Neural cell (in vitro differentiated cells): ENCODE data around the gene ZNF768. TPM values are rescaled to one million over a fixed set of nuclear protein-coding genes. Genes with fewer than 3 reads are reported as not detected.

Experiments
- H2AFZ ChIP-seq: fragments of 200-600, 300-800 bp; sonication (generic), shearing (Covaris generic); 2 replicates; pipeline ENCODE4 v1.6.0; 2014; ENCODE audit warnings: low read depth, mild to moderate bottlenecking, antibody characterized with exemption, low read length, moderate library complexity
- H3F3A ChIP-seq: fragments of 200-600 bp; shearing (Covaris generic); 2 replicates; pipeline ENCODE4 v1.6.1; 2016; ENCODE audit warnings: mild to moderate bottlenecking, moderate library complexity, mixed read lengths, antibody characterized with exemption, low read length; ENCODE audit not compliant: insufficient read depth, poor library complexity, severe bottlenecking
- H3K27ac ChIP-seq: fragments of 200-600, 300-800 bp; sonication (generic), shearing (Covaris generic); 2 replicates; pipeline ENCODE4 v1.5.1; 2014; ENCODE audit warnings: mild to moderate bottlenecking, low read length, moderate library complexity
- H3K27me3 ChIP-seq: fragments of 300-800, 200-600 bp; sonication (generic), shearing (Covaris generic); 2 replicates; pipeline ENCODE4 v1.6.0; 2014; ENCODE audit warnings: mild to moderate bottlenecking, low read depth, low read length, moderate library complexity; ENCODE audit not compliant: insufficient read depth
- H3K36me3 ChIP-seq: fragments of 300-800, 200-600 bp; sonication (generic), shearing (Covaris generic); 2 replicates; pipeline ENCODE4 v1.5.1; 2014; ENCODE audit warnings: mild to moderate bottlenecking, antibody characterized with exemption, low read length, moderate library complexity; ENCODE audit not compliant: insufficient read depth
- H3K4me2 ChIP-seq: fragments of 300-800, 200-600 bp; sonication (generic), shearing (Covaris generic); 2 replicates; pipeline ENCODE4 v1.6.0; 2014; ENCODE audit warnings: mild to moderate bottlenecking, low read length
- H3K4me3 ChIP-seq: fragments of 300-800, 200-600 bp; sonication (generic), shearing (Covaris generic); 2 replicates; pipeline ENCODE4 v1.5.1; 2014; ENCODE audit warnings: mild to moderate bottlenecking, low read length, moderate library complexity
- H3K79me2 ChIP-seq: fragments of 200-600 bp; shearing (Covaris generic); replicated peaks from 2 replicates; pipeline ENCODE4 v1.6.0; 2014; ENCODE audit warnings: mild to moderate bottlenecking, low read length, moderate library complexity; ENCODE audit not compliant: insufficient read depth
- H3K9ac ChIP-seq: fragments of 300-800, 200-600 bp; sonication (generic), shearing (Covaris generic); 2 replicates; pipeline ENCODE4 v1.6.1; 2016; ENCODE audit warnings: mild to moderate bottlenecking, low read length, mixed read lengths
- H3K9me2 ChIP-seq: fragments of 200-600 bp; shearing (Covaris generic); 2 replicates; pipeline ENCODE4 v1.6.1; 2016; ENCODE audit warnings: mild to moderate bottlenecking, low read length, mixed read lengths; ENCODE audit not compliant: insufficient read depth
- H3K9me3 ChIP-seq: fragments of 200-600, 300-800 bp; sonication (generic), shearing (Covaris generic); 2 replicates; pipeline ENCODE4 v1.6.1; 2016; ENCODE audit warnings: mild to moderate bottlenecking, mixed run types, low read length, moderate library complexity, mixed read lengths
- H4K20me1 ChIP-seq: fragments of 200-600 bp; shearing (Covaris generic); 2 replicates; pipeline ENCODE4 v1.6.1; 2016; ENCODE audit warnings: mild to moderate bottlenecking, mixed run types; ENCODE audit not compliant: insufficient read depth
- CTCF ChIP-seq: fragments of 450-650 bp; IDR thresholded peaks from 2 replicates; pipeline ENCODE4 v1.5.1; 2014; ENCODE audit warnings: antibody characterized with exemption, mild to moderate bottlenecking, moderate library complexity; ENCODE audit not compliant: poor library complexity, severe bottlenecking
- EP300 ChIP-seq: fragments of 450-650 bp; conservative IDR thresholded peaks from 2 replicates; pipeline ENCODE4 v1.6.1; 2014; ENCODE audit warnings: antibody characterized with exemption, mild to moderate bottlenecking, moderate library complexity; ENCODE audit not compliant: poor library complexity, severe bottlenecking
- EZH2 ChIP-seq: fragments of 200-600, 300-800 bp; shearing (Covaris generic), sonication (generic); IDR thresholded peaks from 2 replicates; pipeline ENCODE4 v1.6.1; 2014; ENCODE audit warnings: antibody characterized with exemption, low read length, borderline replicate concordance, mild to moderate bottlenecking; ENCODE audit not compliant: insufficient read depth, poor library complexity, severe bottlenecking
- MXI1 ChIP-seq: fragments of 450-650 bp; conservative IDR thresholded peaks from 2 replicates; pipeline ENCODE4 v1.6.1; 2014; ENCODE audit warnings: antibody characterized with exemption, mild to moderate bottlenecking; ENCODE audit not compliant: poor library complexity, severe bottlenecking
- POLR2AphosphoS5 ChIP-seq: IDR thresholded peaks from 2 replicates; pipeline ENCODE4 v1.6.1; 2012
- RAD21 ChIP-seq: fragments of 450-650 bp; conservative IDR thresholded peaks from 2 replicates; pipeline ENCODE4 v1.6.1; 2014; ENCODE audit warnings: antibody characterized with exemption, mild to moderate bottlenecking, moderate library complexity
- SMC3 ChIP-seq: fragments of 450-650 bp; conservative IDR thresholded peaks from 2 replicates; pipeline ENCODE4 v1.6.1; 2014; ENCODE audit warnings: antibody characterized with exemption, mild to moderate bottlenecking, moderate library complexity; ENCODE audit not compliant: poor library complexity
- TAF1 ChIP-seq: IDR thresholded peaks from 2 replicates; pipeline ENCODE4 v1.6.1; 2012; ENCODE audit warnings: low read depth
- polyA plus RNA-seq: library from polyadenylated mRNA; depleted of rRNA; stranded (reverse); fragments of >200 nt; gene quantifications from 2 replicates; pipeline ENCODE4 v1.2.3, GENCODE V29; 2014
- TF ChIP-seq, protein P1 (sequence below): IDR thresholded peaks from 2 replicates; pipeline ENCODE4 v1.6.1; 2012; ENCODE audit warnings: borderline replicate concordance

ZNF768 gene
- polyA plus RNA-seq, 1 donor from 2014 or later, result 54.4 TPM

- TF ChIP-seq SMC3, result no peak
- TF ChIP-seq POLR2AphosphoS5, result no peak
- no peak for TF ChIP-seq RAD21
- TF ChIP-seq EP300, result no peak
- no peak for TF ChIP-seq MXI1
- TF ChIP-seq, protein P1, sequence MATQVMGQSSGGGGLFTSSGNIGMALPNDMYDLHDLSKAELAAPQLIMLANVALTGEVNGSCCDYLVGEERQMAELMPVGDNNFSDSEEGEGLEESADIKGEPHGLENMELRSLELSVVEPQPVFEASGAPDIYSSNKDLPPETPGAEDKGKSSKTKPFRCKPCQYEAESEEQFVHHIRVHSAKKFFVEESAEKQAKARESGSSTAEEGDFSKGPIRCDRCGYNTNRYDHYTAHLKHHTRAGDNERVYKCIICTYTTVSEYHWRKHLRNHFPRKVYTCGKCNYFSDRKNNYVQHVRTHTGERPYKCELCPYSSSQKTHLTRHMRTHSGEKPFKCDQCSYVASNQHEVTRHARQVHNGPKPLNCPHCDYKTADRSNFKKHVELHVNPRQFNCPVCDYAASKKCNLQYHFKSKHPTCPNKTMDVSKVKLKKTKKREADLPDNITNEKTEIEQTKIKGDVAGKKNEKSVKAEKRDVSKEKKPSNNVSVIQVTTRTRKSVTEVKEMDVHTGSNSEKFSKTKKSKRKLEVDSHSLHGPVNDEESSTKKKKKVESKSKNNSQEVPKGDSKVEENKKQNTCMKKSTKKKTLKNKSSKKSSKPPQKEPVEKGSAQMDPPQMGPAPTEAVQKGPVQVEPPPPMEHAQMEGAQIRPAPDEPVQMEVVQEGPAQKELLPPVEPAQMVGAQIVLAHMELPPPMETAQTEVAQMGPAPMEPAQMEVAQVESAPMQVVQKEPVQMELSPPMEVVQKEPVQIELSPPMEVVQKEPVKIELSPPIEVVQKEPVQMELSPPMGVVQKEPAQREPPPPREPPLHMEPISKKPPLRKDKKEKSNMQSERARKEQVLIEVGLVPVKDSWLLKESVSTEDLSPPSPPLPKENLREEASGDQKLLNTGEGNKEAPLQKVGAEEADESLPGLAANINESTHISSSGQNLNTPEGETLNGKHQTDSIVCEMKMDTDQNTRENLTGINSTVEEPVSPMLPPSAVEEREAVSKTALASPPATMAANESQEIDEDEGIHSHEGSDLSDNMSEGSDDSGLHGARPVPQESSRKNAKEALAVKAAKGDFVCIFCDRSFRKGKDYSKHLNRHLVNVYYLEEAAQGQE, result no peak
- no peak for TF ChIP-seq CTCF
- TF ChIP-seq EZH2, result no peak
- TF ChIP-seq TAF1, result no peak
- H3K27me3 ChIP-seq, result no peaks in the 10 kb centered on the region
- H3K4me2 ChIP-seq, result no peak overlapping the region
Observed at GRCh38 chr16:30476991-30477390, 49.4 kb downstream of the ZNF768 start.

GRCh38 chr16:30474684-30475083 is 51.7 kb downstream of the ZNF768 start:
- Histone ChIP-seq H3K27ac (no peak overlapping the region), H3K9me2 (no peaks in the 10 kb centered on the region), H2AFZ (no peak overlapping the region), H3K9ac (no peak overlapping the region), H3K4me3 (no peak overlapping the region), H3K27me3 (no peaks in the 10 kb centered on the region), H3F3A (no peaks in the 10 kb centered on the region), H4K20me1 (no peaks in the 10 kb centered on the region), H3K9me3 (no peaks in the 10 kb centered on the region), H3K4me2 (no peak overlapping the region), H3K36me3 (no peaks in the 10 kb centered on the region), H3K79me2 (no peaks in the 10 kb centered on the region)
- no peak for TF ChIP-seq RAD21
- TF ChIP-seq, protein P1, result no peak
- no peak for TF ChIP-seq MXI1
- TF ChIP-seq SMC3, result no peak
- TF ChIP-seq EP300, result no peak
- TF ChIP-seq TAF1, result no peak

More at GRCh38 chr16:30476991-30477390, 49.4 kb downstream of the ZNF768 start:
- no peak overlapping the region for H3K4me3 ChIP-seq
- H4K20me1 ChIP-seq, result no peaks in the 10 kb centered on the region
- H3K36me3 ChIP-seq, result no peaks in the 10 kb centered on the region
- H3K27ac ChIP-seq, result no peak overlapping the region
- H3K79me2 ChIP-seq, result no peaks in the 10 kb centered on the region
- H3F3A ChIP-seq, result no peaks in the 10 kb centered on the region
- no peaks in the 10 kb centered on the region for H3K9me3 ChIP-seq
- H3K9me2 ChIP-seq, result no peaks in the 10 kb centered on the region
- no peak overlapping the region for H2AFZ ChIP-seq
- no peak overlapping the region for H3K9ac ChIP-seq
